ENCODE data around the gene CARD10.
"Not testable (repeated sequence)": the region's sequence is repeated elsewhere in the genome, so short reads cannot be mapped to it uniquely, and the experiment has no call there.

The CARD10 gene

GRCh38 chr22:37485395-37486223 is 33.6 kb downstream of the CARD10 start:
- DNase-seq = peak; percentile 9

GRCh38 chr22:37484480-37485394 is 34.5 kb downstream of the CARD10 start:
- DNase-seq = peak; percentile 63

- DNase-seq = no peak
These were observed 36.2 kb downstream of the CARD10 start for GRCh38 chr22:37483050-37483449.

- DNase-seq = no peak
These were observed 37.0 kb downstream of the CARD10 start for GRCh38 chr22:37482244-37482643.

GRCh38 chr22:37481347-37481907 is 37.8 kb downstream of the CARD10 start:
- DNase-seq = no peak

- DNase-seq = no peak
These were observed 38.5 kb downstream of the CARD10 start for GRCh38 chr22:37480387-37481346.

- no peak for DNase-seq
These were observed 40.0 kb downstream of the CARD10 start for GRCh38 chr22:37479196-37479595.

- no peak for DNase-seq
These were observed 42.6 kb downstream of the CARD10 start for GRCh38 chr22:37476389-37477329.

- DNase-seq = no peak
These were observed 44.6 kb downstream of the CARD10 start for GRCh38 chr22:37474447-37475090.

- no peak for DNase-seq
These were observed 45.7 kb downstream of the CARD10 start for GRCh38 chr22:37473437-37473946.

- DNase-seq = peak; percentile 23
These were observed 46.7 kb downstream of the CARD10 start for GRCh38 chr22:37472418-37473006.

- DNase-seq = no peak
These were observed 47.3 kb downstream of the CARD10 start for GRCh38 chr22:37471727-37472417.

- DNase-seq = no peak
These were observed 49.1 kb downstream of the CARD10 start for GRCh38 chr22:37470087-37470445.

- no peak for DNase-seq
These were observed 49.7 kb downstream of the CARD10 start for GRCh38 chr22:37469416-37470086.

GRCh38 chr22:37468201-37468695 is 51.0 kb downstream of the CARD10 start:
- DNase-seq = not testable (repeated sequence)

GRCh38 chr22:37467391-37467955 is 51.7 kb downstream of the CARD10 start:
- no peak for DNase-seq

GRCh38 chr22:37464181-37464580 is 55.0 kb downstream of the CARD10 start:
- DNase-seq = no peak

GRCh38 chr22:37462983-37463382 is 56.2 kb downstream of the CARD10 start:
- DNase-seq = no peak

All from activated CD4-positive, alpha-beta T cell treated with anti-CD3 and anti-CD28 coated beads for 1 hour (primary cell).